Measurements from ENCODE around the gene CDON.

CDON gene

GRCh38 chr11:125956391-125957134 is 106.1 kb downstream of the CDON start:
- no peak for DNase-seq (ENCODE audit: low spot score)

GRCh38 chr11:125955856-125956255 is 106.8 kb downstream of the CDON start:
- DNase-seq (ENCODE audit: low spot score), result no peak

GRCh38 chr11:125954945-125955640 is 107.6 kb downstream of the CDON start:
- DNase-seq (ENCODE audit: low spot score), result no peak

GRCh38 chr11:125954123-125954944 is 108.3 kb downstream of the CDON start:
- no peak for DNase-seq (ENCODE audit: low spot score)

GRCh38 chr11:125953401-125953935 is 109.2 kb downstream of the CDON start:
- no peak for DNase-seq (ENCODE audit: low spot score)

GRCh38 chr11:125952973-125953372 is 109.7 kb downstream of the CDON start:
- no peak for DNase-seq (ENCODE audit: low spot score)

- no peak for DNase-seq (ENCODE audit: low spot score)
Measured at GRCh38 chr11:125952559-125952958, 110.1 kb downstream of the CDON start.

GRCh38 chr11:125951731-125952130 is 110.9 kb downstream of the CDON start:
- no peak for DNase-seq (ENCODE audit: low spot score)

GRCh38 chr11:125950696-125951651 is 111.7 kb downstream of the CDON start:
- no peak for DNase-seq (ENCODE audit: low spot score)

- DNase-seq (ENCODE audit: low spot score), result no peak
Measured at GRCh38 chr11:125950178-125950490, 112.5 kb downstream of the CDON start.

GRCh38 chr11:125949271-125950177 is 113.1 kb downstream of the CDON start:
- DNase-seq (ENCODE audit: low spot score), result no peak

GRCh38 chr11:125948278-125949051 is 114.2 kb downstream of the CDON start:
- DNase-seq (ENCODE audit: low spot score), result no peak

- no peak for DNase-seq (ENCODE audit: low spot score)
Measured at GRCh38 chr11:125947419-125948277, 115.0 kb downstream of the CDON start.

- DNase-seq (ENCODE audit: low spot score), result no peak
Measured at GRCh38 chr11:125946712-125947418, 115.8 kb downstream of the CDON start.

GRCh38 chr11:125945797-125946520 is 116.7 kb downstream of the CDON start, which contains the start of gene VSIG10L2:
TSS of gene VSIG10L2 (plus strand) at chr11:125946044. CDS start at chr11:125946056, 12 bp downstream.
- no peak for DNase-seq (ENCODE audit: low spot score)

GRCh38 chr11:125945011-125945796 is 117.5 kb downstream of the CDON start:
- DNase-seq (ENCODE audit: low spot score), result no peak
